ENCODE measurements around the gene AKR1A1.

DNA sequence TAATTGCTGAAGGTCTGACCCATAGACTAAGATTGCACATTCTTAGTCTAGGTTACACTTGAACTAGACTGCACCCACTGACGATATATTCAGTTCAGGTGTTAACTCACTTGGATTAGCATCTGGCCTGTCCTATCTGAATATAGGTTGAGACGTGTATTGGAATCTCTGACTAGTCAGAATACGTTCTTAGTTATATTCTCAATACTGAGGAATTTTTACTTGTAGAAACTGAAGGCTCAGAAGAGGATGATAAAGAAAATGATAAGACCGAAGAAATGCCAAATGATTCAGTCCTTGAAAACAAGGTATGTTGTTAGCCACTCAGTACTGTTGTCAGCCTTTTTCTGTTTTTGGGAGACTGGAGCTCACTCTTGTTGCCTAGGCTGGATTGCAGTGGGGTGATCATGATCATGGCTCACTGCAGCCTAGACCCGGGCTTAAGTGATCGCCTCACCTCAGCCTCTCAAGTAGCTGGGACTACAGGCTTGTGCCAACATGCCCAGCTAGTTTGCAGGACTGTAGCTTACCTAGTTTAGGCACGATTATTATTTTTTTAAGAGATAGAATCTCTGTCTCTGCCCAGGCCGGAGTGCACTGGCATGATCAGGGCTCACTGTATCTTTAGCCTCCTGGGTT, 62.4 kb downstream of the AKR1A1 start:
- TF ChIP-seq SPI1 (IDR thresholded peaks at IDR 0.05; ENCODE audit: low read depth, low read length) (no peak), POLR2A (IDR thresholded peaks at IDR 0.05; ENCODE audit: low read depth, low read length) (no peak)

All from GM12891 (cell line).